Lung (tissue), 12 donors: Measurements from ENCODE around the gene PCGF2. TPM values are rescaled to one million over a fixed set of nuclear protein-coding genes. Genes with fewer than 3 reads are reported as not detected.
A peak's percentile ranks its signal among the peaks of the same experiment; 100 is the strongest.

Experiments
- ATAC-seq: fragments of 200-7000 bp; cut with Tn5 transposase; one replicate; pipeline ENCODE4 v1.9.1; 2020; ENCODE audit warnings: moderate number of reproducible peaks; ENCODE audit not compliant: insufficient read depth, low FRiP score
- DNase-seq, 3 donors: peaks; one replicate each; pipeline ENCODE4 v3.0.0-alpha.2; 2013 to 2017
- H3K27ac ChIP-seq, 2 donors: one replicate each; pipeline ENCODE4 v1.5.1; 2013; ENCODE audit warnings: mild to moderate bottlenecking in 2 of 2, moderate library complexity in 2 of 2, control low read depth in 1 of 2, inconsistent platforms in 1 of 2, low read depth in 1 of 2, low read length in 1 of 2
- H3K27me3 ChIP-seq, 3 donors: one replicate each; pipeline ENCODE4 v1.5.1; 2013; ENCODE audit warnings: low read length in 2 of 3; ENCODE audit not compliant: control insufficient read depth in 3 of 3, insufficient read depth in 3 of 3
- H3K36me3 ChIP-seq, 4 donors: one replicate each; pipeline ENCODE4 v1.5.1; 2013; ENCODE audit warnings: low read length in 4 of 4, mild to moderate bottlenecking in 1 of 4, moderate library complexity in 1 of 4; ENCODE audit not compliant: control insufficient read depth in 4 of 4, insufficient read depth in 4 of 4
- H3K4me1 ChIP-seq, 5 donors: one replicate each; pipeline ENCODE4 v1.5.1; 2013; ENCODE audit warnings: low read length in 5 of 5, mild to moderate bottlenecking in 2 of 5, moderate library complexity in 1 of 5; ENCODE audit not compliant: control insufficient read depth in 5 of 5, insufficient read depth in 5 of 5
- H3K4me3 ChIP-seq: one replicate; pipeline ENCODE4 v1.5.1; 2013; ENCODE audit warnings: mild to moderate bottlenecking, control low read depth, moderate library complexity
- H3K9ac ChIP-seq, 2 donors: one replicate each; pipeline ENCODE4 v1.5.1; 2013; ENCODE audit warnings: low read length in 2 of 2, control low read depth in 1 of 2; ENCODE audit not compliant: insufficient read depth in 1 of 2
- H3K9me3 ChIP-seq, 4 donors: one replicate each; pipeline ENCODE4 v1.5.1; 2013; ENCODE audit warnings: low read length in 3 of 4, mild to moderate bottlenecking in 1 of 4, moderate library complexity in 1 of 4; ENCODE audit not compliant: control insufficient read depth in 4 of 4, insufficient read depth in 3 of 4
- WGBS, 2 donors: extraction: QIAGEN DNeasy Blood & Tissue Kit; methylation state at CpG; one replicate each; pipeline ENCODE4 v1.1.7; 2013; 5-methylcytosine and 5-hydroxymethylcytosine counted together
- polyA plus RNA-seq, 2 donors: library from polyadenylated mRNA; stranded (reverse); fragments of 200-250 nt; gene quantifications; one replicate each; pipeline ENCODE4 v1.2.1, GENCODE V29; 2013
- total RNA-seq, 2 donors: library from RNA; depleted of rRNA in 1 of 2; stranded (reverse); fragments of >200 nt in 1 of 2; gene quantifications; one replicate each; pipeline ENCODE4 v1.2.1, GENCODE V29; 2014 to 2021
- TF ChIP-seq, protein P1 (sequence below): IDR thresholded peaks from 2 replicates; pipeline ENCODE4 v1.5.1; 2012; ENCODE audit warnings: mild to moderate bottlenecking; ENCODE audit errors: control extremely low read depth, extremely low read depth
- donor health status: control.
- donor health status: control.
- donor health status: Bipolar disorder and iron deficiency.
- donor health status: healthy.
- donor health status: DM: yes; HTN: yes; CAD: no.

The PCGF2 gene
- total and polyA plus RNA-seq, 4 donors = 17.1 to 61.4 (median 36.2) TPM

DNA sequence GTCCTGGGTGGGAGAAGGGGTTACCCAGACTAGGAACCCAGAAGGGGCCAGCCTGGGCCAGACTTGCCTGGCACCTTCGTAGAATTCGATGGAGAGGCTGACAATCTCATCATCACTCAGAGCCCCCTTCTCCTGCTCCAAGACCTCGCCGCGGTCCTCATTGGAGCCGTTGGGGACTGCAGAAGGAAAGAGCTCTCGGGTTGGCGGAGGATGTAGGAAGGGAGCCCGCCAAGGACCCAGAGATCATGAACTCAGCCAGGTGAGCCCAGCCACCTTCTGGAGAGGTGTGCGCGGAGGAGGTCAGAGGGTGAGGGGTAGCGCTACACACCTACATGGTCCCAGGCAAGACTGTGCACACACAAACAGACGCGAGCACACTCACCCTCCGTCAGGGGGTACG, 9.4 kb downstream of the PCGF2 start:
- Histone ChIP-seq H3K27me3 (no peaks in the 10 kb centered on the region), H3K27ac (no peak overlapping the region), H3K9ac (no peak overlapping the region), H3K4me1 (peaks cover 9 to 47% (median 22%) of the 10 kb centered on the region in 5 donors), H3K4me3 (no peak overlapping the region), H3K9me3 (no peaks in the 10 kb centered on the region), H3K36me3 (peaks cover 0 to 36% (median 32%) of the 10 kb centered on the region in 4 donors)
- TF ChIP-seq, protein P1, sequence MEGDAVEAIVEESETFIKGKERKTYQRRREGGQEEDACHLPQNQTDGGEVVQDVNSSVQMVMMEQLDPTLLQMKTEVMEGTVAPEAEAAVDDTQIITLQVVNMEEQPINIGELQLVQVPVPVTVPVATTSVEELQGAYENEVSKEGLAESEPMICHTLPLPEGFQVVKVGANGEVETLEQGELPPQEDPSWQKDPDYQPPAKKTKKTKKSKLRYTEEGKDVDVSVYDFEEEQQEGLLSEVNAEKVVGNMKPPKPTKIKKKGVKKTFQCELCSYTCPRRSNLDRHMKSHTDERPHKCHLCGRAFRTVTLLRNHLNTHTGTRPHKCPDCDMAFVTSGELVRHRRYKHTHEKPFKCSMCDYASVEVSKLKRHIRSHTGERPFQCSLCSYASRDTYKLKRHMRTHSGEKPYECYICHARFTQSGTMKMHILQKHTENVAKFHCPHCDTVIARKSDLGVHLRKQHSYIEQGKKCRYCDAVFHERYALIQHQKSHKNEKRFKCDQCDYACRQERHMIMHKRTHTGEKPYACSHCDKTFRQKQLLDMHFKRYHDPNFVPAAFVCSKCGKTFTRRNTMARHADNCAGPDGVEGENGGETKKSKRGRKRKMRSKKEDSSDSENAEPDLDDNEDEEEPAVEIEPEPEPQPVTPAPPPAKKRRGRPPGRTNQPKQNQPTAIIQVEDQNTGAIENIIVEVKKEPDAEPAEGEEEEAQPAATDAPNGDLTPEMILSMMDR = no peak
- ATAC-seq (no peak), DNase-seq (no peak)
- 95 to 96% methylated on average over 16 of the region's 16 CpGs for WGBS, 2 donors

- H3K27ac ChIP-seq = no peak overlapping the region
- ATAC-seq = no peak
- no peaks in the 10 kb centered on the region for H3K27me3 ChIP-seq
- DNase-seq = no peak
- WGBS, 2 donors = 89 to 93% methylated on average over 14 of the region's 14 CpGs
- no peak overlapping the region for H3K4me3 ChIP-seq
- no peaks in the 10 kb centered on the region for H3K9me3 ChIP-seq
- H3K9ac ChIP-seq = no peak overlapping the region
- TF ChIP-seq, protein P1 = no peak
- H3K36me3 ChIP-seq = peaks cover 0 to 39% (median 35%) of the 10 kb centered on the region in 4 donors
- peaks cover 9 to 41% (median 19%) of the 10 kb centered on the region in 5 donors for H3K4me1 ChIP-seq
Observed at GRCh38 chr17:38738007-38738662, 10.0 kb downstream of the PCGF2 start.

- TF ChIP-seq, protein P1 = peak; percentile 84
- WGBS, 2 donors = 56 to 57% methylated on average over 23 of the region's 23 CpGs
- H3K4me3 ChIP-seq = no peak overlapping the region
- peaks cover 0 to 27% (median 7%) of the 10 kb centered on the region in 5 donors for H3K4me1 ChIP-seq
- H3K9me3 ChIP-seq = no peaks in the 10 kb centered on the region
- ATAC-seq (no peak), DNase-seq (peak; percentile 56 to 77 (median 64))
- peaks cover 0 to 44% (median 39%) of the 10 kb centered on the region in 4 donors for H3K36me3 ChIP-seq
- H3K27me3 ChIP-seq = no peaks in the 10 kb centered on the region
- H3K9ac ChIP-seq = no peak overlapping the region
- no peak overlapping the region for H3K27ac ChIP-seq
Observed at GRCh38 chr17:38735161-38735997, 12.8 kb downstream of the PCGF2 start.
